Heart left ventricle (tissue), 13 donors: ENCODE results near the gene DCUN1D1.

Source experiments
- CTCF ChIP-seq, 12 donors: fragments of 200-600 bp; sonication (generic) in 4 of 12; IDR thresholded peaks; one replicate each; pipeline versions ENCODE4 v1.5.0 to v1.8.0; 2018 to 2022; ENCODE audit warnings: antibody characterized with exemption in 12 of 12, mild to moderate bottlenecking in 5 of 12
- POLR2A ChIP-seq, 2 donors: fragments of 450-650 bp; IDR thresholded peaks; one replicate each; pipeline ENCODE4 v1.6.1; 2017; ENCODE audit warnings: antibody characterized with exemption in 2 of 2, mild to moderate bottlenecking in 2 of 2, moderate library complexity in 2 of 2
- donor health status: ischemic (EF 13 %, LVEDD 7.1; RV severe dilation, severe dysfunction).
- donor health status: DM: no; HTN: yes; CAD: no.
- donor health status: DM: no; HTN: no; CAD: no.
- donor health status: ischemic (EF 25% LVEDD 6.9; RV normal size, moderate dysfunction).
- donor health status: ischemic (EF 25% LVEDD 5.7; RV mildly dilated, moderate dysfunction).
- donor health status: ischemic (EF 35%, LVEDD 5.7; RV mildly dilated, moderate dysfunction).
- donor health status: nonischemic (EF 11% LVEDD 7.7; RV severe dilation, severe dysfunction).
- donor health status: DM: yes; HTN: yes; CAD: no.
- donor health status: PGD.
- donor health status: ischemic (EF 29% LVEDD 5.4; RV normal size, mild dysfunction).
- donor health status: nonischemic (EF 23%, LVEDD 6.1; RV moderate dilation, normal function).

- TF ChIP-seq CTCF (IDR thresholded peaks at IDR 0.05) (no peak), POLR2A (IDR thresholded peaks at IDR 0.05) (no peak)
Observed at GRCh38 chr3:183013074-183013473, 32.7 kb upstream of the DCUN1D1 start.
